HepG2 (cell line): ENCODE results near the gene RHOG. TPM values are rescaled to one million over a fixed set of nuclear protein-coding genes. Genes with fewer than 3 reads are reported as not detected.

Source experiments
- CBX2 ChIP-seq, 2 experiments: fragments of 200-600 bp in 1 of 2; sonication (generic); formaldehyde crosslinking in 1 of 2; IDR thresholded peaks; 2 replicates each; pipeline versions ENCODE4 v1.7.0 to v1.8.1; 2018 to 2022; ENCODE audit warnings: low read depth in 2 of 2, low read length in 1 of 2, mild to moderate bottlenecking in 1 of 2, missing genetic modification reagents in 1 of 2
- FOXM1 ChIP-seq: sonication (generic); formaldehyde crosslinking; IDR thresholded peaks from 2 replicates; pipeline ENCODE4 v1.5.0; 2020; ENCODE audit warnings: missing genetic modification reagents
- GATAD2A ChIP-seq: IDR thresholded peaks from 2 replicates; pipeline ENCODE4 v1.6.1; 2016
- JUN ChIP-seq: sonication (generic); formaldehyde crosslinking; IDR thresholded peaks from 2 replicates; pipeline ENCODE4 v1.4.0; 2020; ENCODE audit warnings: mild to moderate bottlenecking, missing genetic modification reagents
- KLF6 ChIP-seq: IDR thresholded peaks from 2 replicates; pipeline ENCODE4 v1.8.0; 2016; ENCODE audit warnings: missing biosample characterization, missing genetic modification reagents
- NBN ChIP-seq: fragments of 450-650 bp; conservative IDR thresholded peaks from 2 replicates; pipeline ENCODE4 v1.6.1; 2017
- SP2 ChIP-seq: sonication (generic); formaldehyde crosslinking; IDR thresholded peaks from 2 replicates; pipeline ENCODE4 v1.5.1; 2020; ENCODE audit warnings: mild to moderate bottlenecking, missing genetic modification reagents
- ZBTB33 ChIP-seq: sonication (generic); formaldehyde crosslinking; IDR thresholded peaks from 2 replicates; pipeline ENCODE4 v1.4.0; 2020; ENCODE audit warnings: missing genetic modification reagents
- ZBTB42 ChIP-seq: sonication (generic); formaldehyde crosslinking; IDR thresholded peaks from 2 replicates; pipeline ENCODE4 v1.5.0; 2020; ENCODE audit warnings: mild to moderate bottlenecking, missing genetic modification reagents
- ZC3H4 ChIP-seq: sonication (generic); formaldehyde crosslinking; IDR thresholded peaks from 2 replicates; pipeline ENCODE4 v1.4.0; 2020; ENCODE audit warnings: missing genetic modification reagents, borderline replicate concordance
- ZFP37 ChIP-seq: sonication (generic); formaldehyde crosslinking; IDR thresholded peaks from 2 replicates; pipeline ENCODE4 v1.4.0; 2020; ENCODE audit warnings: missing genetic modification reagents, borderline replicate concordance
- ZNF292 ChIP-seq: sonication (generic); formaldehyde crosslinking; IDR thresholded peaks from 2 replicates; pipeline ENCODE4 v1.8.1; 2022; ENCODE audit warnings: mild to moderate bottlenecking, low read depth, missing genetic modification reagents, borderline replicate concordance
- ZNF317 ChIP-seq: sonication (generic); formaldehyde crosslinking; IDR thresholded peaks from 2 replicates; pipeline ENCODE4 v1.5.0; 2020; ENCODE audit warnings: mild to moderate bottlenecking, missing genetic modification reagents
- ZNF432 ChIP-seq: sonication (generic); formaldehyde crosslinking; IDR thresholded peaks from 2 replicates; pipeline ENCODE4 v1.5.0; 2020; ENCODE audit warnings: missing genetic modification reagents, mild to moderate bottlenecking, borderline replicate concordance
- ZNF556 ChIP-seq: sonication (generic); formaldehyde crosslinking; IDR thresholded peaks from 2 replicates; pipeline ENCODE4 v1.4.0; 2020; ENCODE audit warnings: mild to moderate bottlenecking, missing genetic modification reagents, borderline replicate concordance
- ZNF709 ChIP-seq: sonication (generic); formaldehyde crosslinking; IDR thresholded peaks from 2 replicates; pipeline ENCODE4 v1.5.0; 2020; ENCODE audit warnings: mild to moderate bottlenecking, missing genetic modification reagents
- polyA plus RNA-seq, 8 experiments: library from polyadenylated mRNA; depleted of rRNA in 3 of 8; stranded (reverse) in 7 of 8; unstranded in 1 of 8; fragments of >200 nt; fragmentation: Illumina TruSeq in 4 of 8; extraction: Trizol in 4 of 8; gene quantifications; 2 replicates each; pipeline versions ENCODE4 v1.2.1 to v1.2.3, GENCODE V29; 2011 to 2016; ENCODE audit warnings: low read depth in 4 of 8, missing spikeins in 1 of 8, mixed read lengths in 1 of 8; ENCODE audit not compliant: insufficient read depth in 1 of 8
- total RNA-seq, 5 experiments: library from RNA; depleted of rRNA; stranded (reverse); fragments of >200 nt; fragmentation: Illumina TruSeq; extraction: Trizol; gene quantifications; 2 replicates each; pipeline ENCODE4 v1.2.3, GENCODE V29; 2016; ENCODE audit warnings: low read depth in 1 of 5
- TF ChIP-seq, protein P1 (sequence below): sonication (generic); formaldehyde crosslinking; IDR thresholded peaks from 2 replicates; pipeline ENCODE4 v1.4.0; 2020; ENCODE audit warnings: missing genetic modification reagents
- TF ChIP-seq, protein P2 (sequence below): sonication (generic); formaldehyde crosslinking; conservative IDR thresholded peaks from 2 replicates; pipeline ENCODE4 v1.4.0; 2020; ENCODE audit warnings: missing genetic modification reagents
- TF ChIP-seq, protein P3 (sequence below): sonication (generic); formaldehyde crosslinking; IDR thresholded peaks from 2 replicates; pipeline ENCODE4 v1.5.0; 2020; ENCODE audit warnings: missing genetic modification reagents
- TF ChIP-seq, protein P4 (sequence below): sonication (generic); formaldehyde crosslinking; conservative IDR thresholded peaks from 2 replicates; pipeline ENCODE4 v1.5.0; 2020; ENCODE audit warnings: missing genetic modification reagents

The RHOG gene
- total and polyA plus RNA-seq, 2 of the 13 experiments (the other 11 are each of a cell fraction or from before 2014, with no cell fraction given), result 7.7 to 23.4 TPM

DNA sequence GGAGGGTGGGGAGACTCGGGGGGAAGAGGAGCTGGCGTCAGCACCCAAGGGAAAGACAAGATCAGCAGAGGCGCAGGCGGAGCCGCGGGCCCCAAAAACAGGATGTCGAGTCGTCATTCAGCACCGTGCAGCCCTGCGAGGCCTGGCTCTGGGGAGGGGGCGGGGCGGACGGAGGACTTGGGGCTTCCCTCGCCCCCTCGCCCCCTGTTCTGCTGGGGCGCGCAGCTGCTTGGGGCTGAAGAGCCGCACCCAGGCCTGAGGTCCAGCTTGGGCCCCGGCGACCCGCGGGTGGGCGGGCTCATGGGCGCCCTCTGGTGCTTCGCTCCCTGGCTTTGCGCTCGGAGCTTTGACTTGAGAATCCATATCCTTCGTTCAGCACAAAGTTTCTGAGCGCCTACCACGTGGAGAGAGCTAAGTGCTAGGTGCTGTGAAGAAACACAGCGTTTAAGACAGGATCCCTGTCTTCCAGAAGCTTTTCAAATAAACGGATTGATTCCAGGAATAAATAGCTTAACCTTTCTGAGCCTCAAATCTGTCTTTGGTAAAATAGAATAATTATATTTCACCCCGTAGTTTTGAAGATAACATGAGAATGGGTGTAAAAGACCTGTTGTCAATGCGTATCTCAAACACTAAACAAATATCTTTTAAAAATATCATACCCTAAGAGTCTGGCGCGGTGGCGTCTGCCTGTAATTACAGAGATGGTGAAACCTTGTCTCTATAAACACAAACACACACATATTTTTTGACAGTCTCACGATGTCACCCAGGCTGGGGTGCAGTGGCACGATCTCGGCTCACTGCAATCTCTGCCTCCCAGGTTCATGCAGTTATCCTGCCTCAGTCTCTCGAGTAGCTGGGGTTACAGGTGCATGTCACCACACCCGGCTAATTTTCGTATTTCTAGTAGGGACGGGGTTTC is 929 bp upstream of the RHOG start (continued):
- TF ChIP-seq, protein P1, sequence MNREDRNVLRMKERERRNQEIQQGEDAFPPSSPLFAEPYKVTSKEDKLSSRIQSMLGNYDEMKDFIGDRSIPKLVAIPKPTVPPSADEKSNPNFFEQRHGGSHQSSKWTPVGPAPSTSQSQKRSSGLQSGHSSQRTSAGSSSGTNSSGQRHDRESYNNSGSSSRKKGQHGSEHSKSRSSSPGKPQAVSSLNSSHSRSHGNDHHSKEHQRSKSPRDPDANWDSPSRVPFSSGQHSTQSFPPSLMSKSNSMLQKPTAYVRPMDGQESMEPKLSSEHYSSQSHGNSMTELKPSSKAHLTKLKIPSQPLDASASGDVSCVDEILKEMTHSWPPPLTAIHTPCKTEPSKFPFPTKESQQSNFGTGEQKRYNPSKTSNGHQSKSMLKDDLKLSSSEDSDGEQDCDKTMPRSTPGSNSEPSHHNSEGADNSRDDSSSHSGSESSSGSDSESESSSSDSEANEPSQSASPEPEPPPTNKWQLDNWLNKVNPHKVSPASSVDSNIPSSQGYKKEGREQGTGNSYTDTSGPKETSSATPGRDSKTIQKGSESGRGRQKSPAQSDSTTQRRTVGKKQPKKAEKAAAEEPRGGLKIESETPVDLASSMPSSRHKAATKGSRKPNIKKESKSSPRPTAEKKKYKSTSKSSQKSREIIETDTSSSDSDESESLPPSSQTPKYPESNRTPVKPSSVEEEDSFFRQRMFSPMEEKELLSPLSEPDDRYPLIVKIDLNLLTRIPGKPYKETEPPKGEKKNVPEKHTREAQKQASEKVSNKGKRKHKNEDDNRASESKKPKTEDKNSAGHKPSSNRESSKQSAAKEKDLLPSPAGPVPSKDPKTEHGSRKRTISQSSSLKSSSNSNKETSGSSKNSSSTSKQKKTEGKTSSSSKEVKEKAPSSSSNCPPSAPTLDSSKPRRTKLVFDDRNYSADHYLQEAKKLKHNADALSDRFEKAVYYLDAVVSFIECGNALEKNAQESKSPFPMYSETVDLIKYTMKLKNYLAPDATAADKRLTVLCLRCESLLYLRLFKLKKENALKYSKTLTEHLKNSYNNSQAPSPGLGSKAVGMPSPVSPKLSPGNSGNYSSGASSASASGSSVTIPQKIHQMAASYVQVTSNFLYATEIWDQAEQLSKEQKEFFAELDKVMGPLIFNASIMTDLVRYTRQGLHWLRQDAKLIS (CRISPR knock-in tag), result no peak
- TF ChIP-seq ZFP37 (CRISPR knock-in tag) (0 out of 2 replicates have a peak, but pooled peaks have one; percentile 29), FOXM1 (CRISPR knock-in tag) (no peak), ZNF292 (CRISPR knock-in tag) (no peak), CBX2 (IDR thresholded peaks at IDR 0.05; ENCODE audit: low read depth, low read length) (no peak), CBX2 (CRISPR knock-in tag; IDR thresholded peaks at IDR 0.05; ENCODE audit: low read depth) (no peak), ZNF709 (CRISPR knock-in tag) (no peak), ZNF556 (CRISPR knock-in tag) (no peak), ZBTB42 (CRISPR knock-in tag) (no peak), ZNF432 (CRISPR knock-in tag) (no peak), ZBTB33 (CRISPR knock-in tag) (no peak), JUN (CRISPR knock-in tag) (no peak), SP2 (CRISPR knock-in tag) (no peak), ZNF317 (CRISPR knock-in tag) (peak; percentile 80; the same call in 1 of the 2 replicates), KLF6 (CRISPR knock-in tag) (peak; percentile 79; the same call in 1 of the 2 replicates), ZC3H4 (no peak), GATAD2A (CRISPR knock-in tag) (peak; percentile 69), NBN (no peak)
- TF ChIP-seq, protein P2, sequence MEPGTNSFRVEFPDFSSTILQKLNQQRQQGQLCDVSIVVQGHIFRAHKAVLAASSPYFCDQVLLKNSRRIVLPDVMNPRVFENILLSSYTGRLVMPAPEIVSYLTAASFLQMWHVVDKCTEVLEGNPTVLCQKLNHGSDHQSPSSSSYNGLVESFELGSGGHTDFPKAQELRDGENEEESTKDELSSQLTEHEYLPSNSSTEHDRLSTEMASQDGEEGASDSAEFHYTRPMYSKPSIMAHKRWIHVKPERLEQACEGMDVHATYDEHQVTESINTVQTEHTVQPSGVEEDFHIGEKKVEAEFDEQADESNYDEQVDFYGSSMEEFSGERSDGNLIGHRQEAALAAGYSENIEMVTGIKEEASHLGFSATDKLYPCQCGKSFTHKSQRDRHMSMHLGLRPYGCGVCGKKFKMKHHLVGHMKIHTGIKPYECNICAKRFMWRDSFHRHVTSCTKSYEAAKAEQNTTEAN (CRISPR knock-in tag), result 0 out of 2 replicates have a peak, but pooled peaks have one; percentile 52
- TF ChIP-seq, protein P3, sequence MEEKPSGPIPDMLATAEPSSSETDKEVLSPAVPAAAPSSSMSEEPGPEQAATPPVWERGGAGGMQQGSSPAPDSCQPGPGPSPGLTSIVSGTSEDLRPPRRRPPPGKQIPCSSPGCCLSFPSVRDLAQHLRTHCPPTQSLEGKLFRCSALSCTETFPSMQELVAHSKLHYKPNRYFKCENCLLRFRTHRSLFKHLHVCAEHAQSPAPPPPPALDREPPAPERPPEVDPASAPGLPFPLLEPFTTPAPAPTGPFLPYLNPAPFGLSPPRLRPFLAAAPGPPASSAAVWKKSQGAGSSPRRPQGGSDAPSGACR, result no peak
- TF ChIP-seq, protein P4, sequence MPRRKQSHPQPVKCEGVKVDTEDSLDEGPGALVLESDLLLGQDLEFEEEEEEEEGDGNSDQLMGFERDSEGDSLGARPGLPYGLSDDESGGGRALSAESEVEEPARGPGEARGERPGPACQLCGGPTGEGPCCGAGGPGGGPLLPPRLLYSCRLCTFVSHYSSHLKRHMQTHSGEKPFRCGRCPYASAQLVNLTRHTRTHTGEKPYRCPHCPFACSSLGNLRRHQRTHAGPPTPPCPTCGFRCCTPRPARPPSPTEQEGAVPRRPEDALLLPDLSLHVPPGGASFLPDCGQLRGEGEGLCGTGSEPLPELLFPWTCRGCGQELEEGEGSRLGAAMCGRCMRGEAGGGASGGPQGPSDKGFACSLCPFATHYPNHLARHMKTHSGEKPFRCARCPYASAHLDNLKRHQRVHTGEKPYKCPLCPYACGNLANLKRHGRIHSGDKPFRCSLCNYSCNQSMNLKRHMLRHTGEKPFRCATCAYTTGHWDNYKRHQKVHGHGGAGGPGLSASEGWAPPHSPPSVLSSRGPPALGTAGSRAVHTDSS (CRISPR knock-in tag), result no peak
